A549 (cell line): Measurements from ENCODE around the gene SARS1. TPM values are rescaled to one million over a fixed set of nuclear protein-coding genes. Genes with fewer than 3 reads are reported as not detected.

ENCODE experiments used
- ATAC-seq, 2 experiments: fragments of 200-7000 bp in 1 of 2; fragments of >200 bp in 1 of 2; cut with Nextera tagmentation in 1 of 2; cut with Tn5 transposase in 1 of 2; 3 replicates each; pipeline versions ENCODE4 v1.8.0 to v1.9.1; 2018 to 2020; ENCODE audit warnings: mild to moderate bottlenecking in 1 of 2, moderate library complexity in 1 of 2
- CTCF ChIA-PET: fragments of 300-600 bp; sonication (Branson Sonifier 250); formaldehyde crosslinking; extraction: SDS; loops from one replicate; lab custom pipeline; 2021; ENCODE audit warnings: antibody characterized with exemption, inconsistent platforms; lab: Yijun Ruan, JAX
- POLR2A ChIA-PET: fragments of 350-600 bp; formaldehyde crosslinking; extraction: SDS; loops from one replicate; lab custom pipeline; 2021; ENCODE audit warnings: antibody characterized with exemption, inconsistent platforms; lab: Yijun Ruan, JAX
- DNase-seq, 2 experiments: peaks; one replicate each; pipeline versions ENCODE4 v3.0.0 to v3.0.0-alpha.2; 2011 to 2016; ENCODE audit warnings: low read depth in 1 of 2, low spot score in 1 of 2
- FAIRE-seq: peaks from 2 replicates; lab custom pipeline; 2011; peaks lifted over from hg19 to GRCh38; lab: Jason Lieb, UNC
- H3K27ac ChIP-seq, 2 experiments: fragments of >200 bp; sonication (Bioruptor Twin); formaldehyde crosslinking; 3 replicates each; pipeline ENCODE4 v1.5.1; 2016 to 2017
- H3K4me1 ChIP-seq: fragments of >200 bp; sonication (Bioruptor Twin); formaldehyde crosslinking; 3 replicates; pipeline ENCODE4 v1.6.1; 2016
- H3K4me2 ChIP-seq: fragments of >200 bp; sonication (Bioruptor Twin); formaldehyde crosslinking; 3 replicates; pipeline ENCODE4 v1.6.1; 2016
- H3K4me3 ChIP-seq: fragments of >200 bp; sonication (Bioruptor Twin); formaldehyde crosslinking; 3 replicates; pipeline ENCODE4 v1.5.1; 2016
- H3K9me3 ChIP-seq: fragments of >200 bp; sonication (Bioruptor Twin); formaldehyde crosslinking; 3 replicates; pipeline ENCODE4 v1.6.1; 2016
- CTCF ChIP-seq: fragments of >200 bp; sonication (Bioruptor Twin); formaldehyde crosslinking; IDR thresholded peaks from 3 replicates; pipeline ENCODE4 v1.5.1; 2016
- EHF ChIP-seq: fragments of 250-450 bp; sonication (Bioruptor Pico); IDR thresholded peaks from 2 replicates; pipeline ENCODE4 v1.5.0; 2020; ENCODE audit warnings: mild to moderate bottlenecking
- ELK1 ChIP-seq: fragments of 150-350 bp; IDR thresholded peaks from 2 replicates; pipeline ENCODE4 v1.6.1; 2014; ENCODE audit warnings: low read depth, mild to moderate bottlenecking, low read length
- EP300 ChIP-seq, 2 experiments: fragments of >200 bp; sonication (Bioruptor Twin); formaldehyde crosslinking; IDR thresholded peaks; 2 replicates in 1 of 2; 3 replicates in 1 of 2; pipeline ENCODE4 v1.6.1; 2016 to 2017
- FOSB ChIP-seq: fragments of 250-450 bp; sonication (Bioruptor Pico); IDR thresholded peaks from 2 replicates; pipeline ENCODE4 v1.5.0; 2020; ENCODE audit warnings: mild to moderate bottlenecking, moderate library complexity
- GATA3 ChIP-seq: IDR thresholded peaks from 2 replicates; pipeline ENCODE4 v1.6.1; 2012; ENCODE audit warnings: borderline replicate concordance
- HDAC2 ChIP-seq: fragments of 200-600 bp; sonication (generic); IDR thresholded peaks from 2 replicates; pipeline ENCODE4 v1.6.1; 2016
- HOXB5 ChIP-seq: fragments of 250-450 bp; sonication (Bioruptor Pico); IDR thresholded peaks from 2 replicates; pipeline ENCODE4 v1.5.0; 2020; ENCODE audit warnings: mild to moderate bottlenecking, moderate library complexity
- KDM1A ChIP-seq: fragments of 200-600 bp; sonication (generic); IDR thresholded peaks from 2 replicates; pipeline ENCODE4 v1.6.1; 2016; ENCODE audit warnings: low read depth, mild to moderate bottlenecking
- MAX ChIP-seq: IDR thresholded peaks from 2 replicates; pipeline ENCODE4 v1.6.1; 2012
- MAZ ChIP-seq: fragments of 150-350 bp; IDR thresholded peaks from 2 replicates; pipeline ENCODE4 v1.6.1; 2014; ENCODE audit warnings: antibody characterized with exemption, low read depth, low read length, borderline replicate concordance
- NFE2L2 ChIP-seq: fragments of 150-350 bp; conservative IDR thresholded peaks from 2 replicates; pipeline ENCODE4 v1.6.1; 2014; ENCODE audit warnings: low read length
- NR3C1 ChIP-seq: fragments of >200 bp; sonication (Bioruptor Twin); formaldehyde crosslinking; IDR thresholded peaks from 3 replicates; pipeline ENCODE4 v1.6.1; 2017
- PHF8 ChIP-seq: fragments of 200-600 bp; sonication (generic); IDR thresholded peaks from 2 replicates; pipeline ENCODE4 v1.6.1; 2016; ENCODE audit warnings: low read depth, mild to moderate bottlenecking, antibody characterized with exemption, moderate library complexity, borderline replicate concordance
- POLR2A ChIP-seq: IDR thresholded peaks from 2 replicates; pipeline ENCODE4 v1.6.1; 2012; ENCODE audit warnings: mild to moderate bottlenecking, low read length
- RCOR1 ChIP-seq: fragments of 150-350 bp; IDR thresholded peaks from 2 replicates; pipeline ENCODE4 v1.6.1; 2014; ENCODE audit warnings: antibody characterized with exemption, low read length, low read depth
- ZC3H11A ChIP-seq: fragments of 450-650 bp; IDR thresholded peaks from 2 replicates; pipeline ENCODE4 v1.6.1; 2014; ENCODE audit warnings: antibody characterized with exemption, mild to moderate bottlenecking
- WGBS: methylation state at CpG from one replicate; pipeline ENCODE4 v1.1.6; 2017; ENCODE audit errors: missing lambda C conversion rate; 5-methylcytosine and 5-hydroxymethylcytosine counted together
- polyA plus RNA-seq, 4 experiments: library from polyadenylated mRNA; depleted of rRNA in 3 of 4; stranded (reverse); fragments of >200 nt; fragmentation: RNase III in 1 of 4; extraction: RNeasy Plus Mini Kit Qiagen cat#74134 plus additional on column Dnase treatment in 1 of 4; gene quantifications; 2 replicates in 3 of 4; 3 replicates in 1 of 4; pipeline ENCODE4 v1.2.3, GENCODE V29; 2011 to 2017
- TF ChIP-seq, protein P1 (sequence below): fragments of 200-600 bp; sonication (generic); IDR thresholded peaks from 2 replicates; pipeline ENCODE4 v1.6.1; 2016; ENCODE audit warnings: antibody characterized with exemption, mild to moderate bottlenecking, moderate library complexity
- TF ChIP-seq, protein P2 (sequence below): fragments of >200 bp; sonication (Bioruptor Twin); formaldehyde crosslinking; IDR thresholded peaks from 3 replicates; pipeline ENCODE4 v1.6.1; 2016
- TF ChIP-seq, protein P3 (sequence below): IDR thresholded peaks from 2 replicates; pipeline ENCODE4 v1.6.1; 2012; ENCODE audit warnings: low read depth, borderline replicate concordance

Gene SARS1
- polyA plus RNA-seq, 2 of the 4 experiments (the other 2 are of a cell fraction): 103 to 152 TPM

- TF ChIP-seq CTCF (no peak), RCOR1 (no peak), ELK1 (no peak)
These were observed 34.0 kb downstream of the SARS1 start (continued) for GRCh38 chr1:109247401-109248365.

- POLR2A ChIA-PET: no interaction called here
- WGBS: 88% methylated on average over 5 of the region's 7 CpGs
- Histone ChIP-seq H3K4me2 (no peak overlapping the region), H3K4me3 (no peak overlapping the region), H3K27ac (no peak overlapping the region), H3K9me3 (no peaks in the 10 kb centered on the region), H3K4me1 (peaks cover 5% of the 10 kb centered on the region; the same call in 1 of the 3 replicates)
- FAIRE-seq (no peak), ATAC-seq (no peak), DNase-seq (no peak)
- CTCF ChIA-PET: interaction anchor here (1.0 to 1.5 kb wide), 3 partner anchors 9 to 151 kb away, joined by 3 to 4 read pairs (median 3); no protein-coding TSS in a partner anchor
- TF ChIP-seq NFE2L2: no peak
These were observed 34.7 kb downstream of the SARS1 start for GRCh38 chr1:109248444-109248796.

DNA sequence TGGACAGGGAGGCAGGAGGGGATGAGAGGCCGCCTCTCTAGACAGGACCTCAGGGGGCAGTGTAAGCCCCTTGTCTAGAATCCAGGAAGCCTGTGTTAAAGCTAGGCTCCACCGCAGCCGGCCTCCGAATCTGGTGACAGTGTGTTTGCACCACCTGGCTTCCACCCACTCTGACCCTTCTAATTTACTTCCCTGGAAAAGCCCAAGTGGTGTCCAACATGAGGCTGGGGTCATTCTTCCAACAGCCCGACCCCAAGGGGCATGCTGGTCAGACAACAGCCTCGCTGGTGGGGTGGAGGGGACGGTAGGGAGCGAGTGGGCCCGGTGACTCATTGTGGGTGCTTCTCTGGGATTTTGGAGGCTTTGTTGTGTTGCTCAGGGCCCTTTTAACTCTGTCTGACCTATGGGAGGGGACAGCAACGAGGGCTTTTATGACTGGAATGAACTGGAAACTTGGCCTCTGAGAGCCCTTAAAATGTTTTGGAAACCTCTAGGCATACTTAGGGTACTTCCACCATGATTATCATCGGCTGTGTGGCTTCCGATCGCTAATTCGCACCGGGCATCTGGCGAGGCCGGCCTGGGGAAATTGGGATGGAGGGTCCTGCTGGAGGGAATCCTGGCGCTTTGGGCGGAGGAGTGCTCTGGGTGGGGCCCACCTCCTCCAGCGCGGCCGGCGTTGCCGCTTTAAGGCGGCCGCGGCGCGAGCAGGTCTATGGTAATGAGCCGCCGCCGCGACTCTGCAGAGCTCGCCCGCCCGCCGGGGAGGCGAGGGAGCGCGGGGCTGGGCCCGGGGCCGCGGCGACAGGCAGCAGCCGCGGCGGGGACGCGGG is 35.3 kb downstream of the SARS1 start, which contains the start of gene CELSR2:
TSS of gene CELSR2 (plus strand) at position 743 of the 833 bp plus-strand sequence. CDS start 541 bp downstream, outside the sequence.
- Histone ChIP-seq H3K9me3 (no peaks in the 10 kb centered on the region), H3K27ac (peak within 1 kb of the TSS; percentile 75 to 95), H3K4me2 (peak within 1 kb of the TSS; percentile 86), H3K4me1 (peaks cover 11% of the 10 kb centered on the region), H3K4me3 (peak within 1 kb of the TSS; percentile 74)
- TF ChIP-seq NFE2L2 (no peak), EHF (CRISPR knock-in tag) (no peak), HDAC2 (no peak), MAX (peak; percentile 66), HOXB5 (CRISPR knock-in tag) (no peak), ZC3H11A (no peak), PHF8 (no peak), POLR2A (peak; percentile 26; the same call in 1 of the 2 replicates), FOSB (CRISPR knock-in tag) (no peak), NR3C1 (no peak), GATA3 (no peak), KDM1A (no peak), EP300 (IDR thresholded peaks at IDR 0.05) (no peak), MAZ (no peak), ELK1 (no peak)
- TF ChIP-seq, protein P1, sequence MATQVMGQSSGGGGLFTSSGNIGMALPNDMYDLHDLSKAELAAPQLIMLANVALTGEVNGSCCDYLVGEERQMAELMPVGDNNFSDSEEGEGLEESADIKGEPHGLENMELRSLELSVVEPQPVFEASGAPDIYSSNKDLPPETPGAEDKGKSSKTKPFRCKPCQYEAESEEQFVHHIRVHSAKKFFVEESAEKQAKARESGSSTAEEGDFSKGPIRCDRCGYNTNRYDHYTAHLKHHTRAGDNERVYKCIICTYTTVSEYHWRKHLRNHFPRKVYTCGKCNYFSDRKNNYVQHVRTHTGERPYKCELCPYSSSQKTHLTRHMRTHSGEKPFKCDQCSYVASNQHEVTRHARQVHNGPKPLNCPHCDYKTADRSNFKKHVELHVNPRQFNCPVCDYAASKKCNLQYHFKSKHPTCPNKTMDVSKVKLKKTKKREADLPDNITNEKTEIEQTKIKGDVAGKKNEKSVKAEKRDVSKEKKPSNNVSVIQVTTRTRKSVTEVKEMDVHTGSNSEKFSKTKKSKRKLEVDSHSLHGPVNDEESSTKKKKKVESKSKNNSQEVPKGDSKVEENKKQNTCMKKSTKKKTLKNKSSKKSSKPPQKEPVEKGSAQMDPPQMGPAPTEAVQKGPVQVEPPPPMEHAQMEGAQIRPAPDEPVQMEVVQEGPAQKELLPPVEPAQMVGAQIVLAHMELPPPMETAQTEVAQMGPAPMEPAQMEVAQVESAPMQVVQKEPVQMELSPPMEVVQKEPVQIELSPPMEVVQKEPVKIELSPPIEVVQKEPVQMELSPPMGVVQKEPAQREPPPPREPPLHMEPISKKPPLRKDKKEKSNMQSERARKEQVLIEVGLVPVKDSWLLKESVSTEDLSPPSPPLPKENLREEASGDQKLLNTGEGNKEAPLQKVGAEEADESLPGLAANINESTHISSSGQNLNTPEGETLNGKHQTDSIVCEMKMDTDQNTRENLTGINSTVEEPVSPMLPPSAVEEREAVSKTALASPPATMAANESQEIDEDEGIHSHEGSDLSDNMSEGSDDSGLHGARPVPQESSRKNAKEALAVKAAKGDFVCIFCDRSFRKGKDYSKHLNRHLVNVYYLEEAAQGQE: no peak
- TF ChIP-seq, protein P2, sequence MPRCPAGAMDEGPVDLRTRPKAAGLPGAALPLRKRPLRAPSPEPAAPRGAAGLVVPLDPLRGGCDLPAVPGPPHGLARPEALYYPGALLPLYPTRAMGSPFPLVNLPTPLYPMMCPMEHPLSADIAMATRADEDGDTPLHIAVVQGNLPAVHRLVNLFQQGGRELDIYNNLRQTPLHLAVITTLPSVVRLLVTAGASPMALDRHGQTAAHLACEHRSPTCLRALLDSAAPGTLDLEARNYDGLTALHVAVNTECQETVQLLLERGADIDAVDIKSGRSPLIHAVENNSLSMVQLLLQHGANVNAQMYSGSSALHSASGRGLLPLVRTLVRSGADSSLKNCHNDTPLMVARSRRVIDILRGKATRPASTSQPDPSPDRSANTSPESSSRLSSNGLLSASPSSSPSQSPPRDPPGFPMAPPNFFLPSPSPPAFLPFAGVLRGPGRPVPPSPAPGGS: no peak
- TF ChIP-seq, protein P3, sequence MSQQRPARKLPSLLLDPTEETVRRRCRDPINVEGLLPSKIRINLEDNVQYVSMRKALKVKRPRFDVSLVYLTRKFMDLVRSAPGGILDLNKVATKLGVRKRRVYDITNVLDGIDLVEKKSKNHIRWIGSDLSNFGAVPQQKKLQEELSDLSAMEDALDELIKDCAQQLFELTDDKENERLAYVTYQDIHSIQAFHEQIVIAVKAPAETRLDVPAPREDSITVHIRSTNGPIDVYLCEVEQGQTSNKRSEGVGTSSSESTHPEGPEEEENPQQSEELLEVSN: peak; percentile 66; the same call in 1 of the 2 replicates
- ChIA-PET POLR2A (interaction anchor here (1.1 kb wide), 1 partner anchor 149 kb away, joined by 3 read pairs; the partner anchor contains the start of gene SORT1), CTCF (interaction anchor here (1.0 to 1.9 kb wide), 4 partner anchors 10 to 284 kb away, joined by 3 to 6 read pairs (median 4); no protein-coding TSS in a partner anchor)
- DNase-seq (peak; percentile 56 to 73), FAIRE-seq (no peak), ATAC-seq (peak; percentile 75 to 87)
- WGBS: 34% methylated on average over 14 of the region's 49 CpGs
